Astrocyte (in vitro differentiated cells and primary cell): Measurements from ENCODE around the gene KCNN4. TPM values are rescaled to one million over a fixed set of nuclear protein-coding genes. Genes with fewer than 3 reads are reported as not detected.

ENCODE experiments used
- DNase-seq: peaks from one replicate; pipeline ENCODE4 v3.0.0-alpha.2; 2010; ENCODE audit warnings: low read depth
- FAIRE-seq: peaks from 2 replicates; lab custom pipeline; 2011; peaks lifted over from hg19 to GRCh38; lab: Jason Lieb, UNC
- H2AFZ ChIP-seq: 2 replicates; pipeline ENCODE4 v1.6.0; 2012; ENCODE audit warnings: low read depth, low read length, inconsistent platforms
- H3K27ac ChIP-seq: 2 replicates; pipeline ENCODE4 v1.5.1; 2011; ENCODE audit warnings: low read depth, low read length, inconsistent platforms
- H3K27me3 ChIP-seq: 2 replicates; pipeline ENCODE4 v1.6.0; 2011; ENCODE audit warnings: low read length, inconsistent platforms; ENCODE audit not compliant: insufficient read depth
- H3K36me3 ChIP-seq: 2 replicates; pipeline ENCODE4 v1.5.1; 2011; ENCODE audit warnings: low read length, inconsistent platforms; ENCODE audit not compliant: insufficient read depth
- H3K4me1 ChIP-seq: 2 replicates; pipeline ENCODE4 v1.5.1; 2011; ENCODE audit warnings: low read length, inconsistent platforms; ENCODE audit not compliant: insufficient read depth
- H3K4me2 ChIP-seq: 2 replicates; pipeline ENCODE4 v1.6.0; 2012; ENCODE audit warnings: low read length, inconsistent platforms
- H3K4me3 ChIP-seq: 2 replicates; pipeline ENCODE4 v1.5.1; 2011; ENCODE audit warnings: low read depth, mild to moderate bottlenecking, low read length, inconsistent platforms; ENCODE audit not compliant: insufficient read depth
- H3K79me2 ChIP-seq: 2 replicates; pipeline ENCODE4 v1.6.0; 2012; ENCODE audit warnings: mild to moderate bottlenecking, low read length, inconsistent platforms; ENCODE audit not compliant: insufficient read depth
- H3K9ac ChIP-seq: 2 replicates; pipeline ENCODE4 v1.6.0; 2012; ENCODE audit warnings: mild to moderate bottlenecking, low read length, inconsistent platforms
- H3K9me3 ChIP-seq: 2 replicates; pipeline ENCODE4 v1.5.1; 2012; ENCODE audit warnings: low read depth, mild to moderate bottlenecking, low read length, inconsistent platforms; ENCODE audit not compliant: insufficient read depth
- H4K20me1 ChIP-seq: 2 replicates; pipeline ENCODE4 v1.6.0; 2012; ENCODE audit warnings: low read length, inconsistent platforms; ENCODE audit not compliant: insufficient read depth
- H3K27ac Mint-ChIP-seq: one replicate; pipeline ENCODE4 v1.8.0; 2021; ENCODE audit warnings: mild to moderate bottlenecking, mixed read lengths; ENCODE audit not compliant: unreplicated experiment
- H3K27me3 Mint-ChIP-seq: one replicate; pipeline ENCODE4 v1.8.0; 2021; ENCODE audit warnings: low read depth, mixed read lengths; ENCODE audit not compliant: unreplicated experiment
- H3K36me3 Mint-ChIP-seq: one replicate; pipeline ENCODE4 v1.8.0; 2021; ENCODE audit warnings: low read depth, mixed read lengths; ENCODE audit not compliant: unreplicated experiment
- H3K4me1 Mint-ChIP-seq: one replicate; pipeline ENCODE4 v1.8.0; 2021; ENCODE audit warnings: low read depth, mixed read lengths; ENCODE audit not compliant: unreplicated experiment
- H3K4me3 Mint-ChIP-seq: one replicate; pipeline ENCODE4 v1.8.0; 2021; ENCODE audit warnings: mild to moderate bottlenecking, moderate library complexity, mixed read lengths; ENCODE audit not compliant: unreplicated experiment
- H3K9me3 Mint-ChIP-seq: one replicate; pipeline ENCODE4 v1.8.0; 2021; ENCODE audit warnings: mild to moderate bottlenecking, mixed read lengths; ENCODE audit not compliant: unreplicated experiment
- CTCF ChIP-seq: IDR thresholded peaks from 2 replicates; pipeline ENCODE4 v1.5.1; 2011; ENCODE audit warnings: low read depth, mild to moderate bottlenecking, inconsistent platforms, low read length, moderate library complexity; ENCODE audit not compliant: insufficient read depth
- EZH2 ChIP-seq: IDR thresholded peaks from 2 replicates; pipeline ENCODE4 v1.6.1; 2012; ENCODE audit warnings: mild to moderate bottlenecking, low read length, inconsistent platforms; ENCODE audit not compliant: insufficient read depth
- total RNA-seq: library from RNA; stranded (reverse); gene quantifications from 2 replicates; pipeline ENCODE4 v1.2.1, GENCODE V29; 2021

The KCNN4 gene
- total RNA-seq, 1 donor from 2014 or later, result 3.6 TPM

- peaks cover 47% of the 10 kb centered on the region for H3K4me1 ChIP-seq
- H3K27ac ChIP-seq, result peak overlapping the region; percentile 99
- no peaks in the 10 kb centered on the region for H3K9me3 ChIP-seq
- no peaks in the 10 kb centered on the region for H3K9me3 Mint-ChIP-seq
- peak overlapping the region; percentile 63 for H3K9ac ChIP-seq
- H3K79me2 ChIP-seq, result peaks cover 42% of the 10 kb centered on the region
- H2AFZ ChIP-seq, result no peak overlapping the region
- H3K27me3 Mint-ChIP-seq, result no peaks in the 10 kb centered on the region
- H3K36me3 ChIP-seq, result peaks cover 25% of the 10 kb centered on the region
- peaks cover 29% of the 10 kb centered on the region for H3K4me1 Mint-ChIP-seq
- peak overlapping the region; percentile 26 for H3K4me3 ChIP-seq
- peak overlapping the region; percentile 99 for H3K4me2 ChIP-seq
- H3K27me3 ChIP-seq, result no peaks in the 10 kb centered on the region
- H3K36me3 Mint-ChIP-seq, result peaks cover 20% of the 10 kb centered on the region
- peaks cover 4% of the 10 kb centered on the region for H4K20me1 ChIP-seq
- peak overlapping the region; percentile 84 for H3K27ac Mint-ChIP-seq
- DNase-seq (no peak), FAIRE-seq (no peak)
- H3K4me3 Mint-ChIP-seq, result peak overlapping the region; percentile 80
- TF ChIP-seq CTCF, result no peak
- TF ChIP-seq EZH2, result no peak
Observed at GRCh38 chr19:43752287-43752875, 28.4 kb downstream of the KCNN4 start.

GRCh38 chr19:43751466-43752220 lies 29.1 kb downstream of the KCNN4 start:
- peak overlapping the region; percentile 63 for H3K9ac ChIP-seq
- H3K9me3 ChIP-seq, result no peaks in the 10 kb centered on the region
- peaks cover 29% of the 10 kb centered on the region for H3K36me3 ChIP-seq
- Mint-ChIP-seq H3K36me3 (peaks cover 20% of the 10 kb centered on the region), H3K9me3 (no peaks in the 10 kb centered on the region), H3K27me3 (no peaks in the 10 kb centered on the region), H3K27ac (peak overlapping the region; percentile 84), H3K4me1 (peaks cover 29% of the 10 kb centered on the region), H3K4me3 (peak overlapping the region; percentile 2)
- peaks cover 42% of the 10 kb centered on the region for H3K79me2 ChIP-seq
- DNase-seq (peak; percentile 75), FAIRE-seq (no peak)
- TF ChIP-seq EZH2, result no peak
- no peak for TF ChIP-seq CTCF
- peak overlapping the region; percentile 99 for H3K27ac ChIP-seq
- H2AFZ ChIP-seq, result no peak overlapping the region
- H4K20me1 ChIP-seq, result peaks cover 4% of the 10 kb centered on the region
- H3K27me3 ChIP-seq, result no peaks in the 10 kb centered on the region
- peaks cover 40% of the 10 kb centered on the region for H3K4me1 ChIP-seq
- no peak overlapping the region for H3K4me3 ChIP-seq
- peak overlapping the region; percentile 99 for H3K4me2 ChIP-seq
